Tibial nerve (tissue), 4 donors: ENCODE data around the gene NPC1L1.
"Not testable (repeated sequence)": the region's sequence is repeated elsewhere in the genome, so short reads cannot be mapped to it uniquely, and the experiment has no call there.

Experiments
- EP300 ChIP-seq, 2 donors: sonication (generic); formaldehyde crosslinking; IDR thresholded peaks; one replicate each; pipeline ENCODE4 v1.6.1; 2017; ENCODE audit warnings: antibody characterized with exemption in 2 of 2, mild to moderate bottlenecking in 1 of 2
- POLR2A ChIP-seq, 2 donors: fragments of 450-650 bp; IDR thresholded peaks; one replicate each; pipeline ENCODE4 v1.6.1; 2017; ENCODE audit warnings: antibody characterized with exemption in 2 of 2, mild to moderate bottlenecking in 2 of 2, moderate library complexity in 2 of 2
- TF ChIP-seq, protein P1 (sequence below), 5 experiments: fragments of 200-600 bp in 3 of 5; fragments of 450-650 bp in 2 of 5; sonication (generic) in 3 of 5; IDR thresholded peaks; one replicate each; pipeline ENCODE4 v1.5.1; 2016 to 2019; ENCODE audit warnings: antibody characterized with exemption in 5 of 5, mild to moderate bottlenecking in 3 of 5, moderate library complexity in 2 of 5

DNA sequence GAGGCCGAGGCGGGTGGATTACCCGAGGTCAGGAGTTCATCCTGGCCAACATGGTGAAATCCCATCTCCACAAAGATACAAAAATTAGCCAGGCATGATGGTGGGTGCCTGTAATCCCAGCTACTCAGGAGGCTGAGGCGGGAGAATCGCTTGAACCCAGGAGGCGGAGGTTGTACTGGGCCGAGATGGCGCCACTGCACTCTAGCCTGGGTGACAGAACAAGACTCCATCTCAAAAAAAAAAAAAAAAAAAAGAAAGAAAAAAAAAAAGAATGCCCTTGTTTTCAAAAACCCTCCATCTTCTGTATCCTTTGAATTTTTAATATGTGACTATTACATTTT is 21.5 kb upstream of the NPC1L1 start:
- TF ChIP-seq, protein P1, sequence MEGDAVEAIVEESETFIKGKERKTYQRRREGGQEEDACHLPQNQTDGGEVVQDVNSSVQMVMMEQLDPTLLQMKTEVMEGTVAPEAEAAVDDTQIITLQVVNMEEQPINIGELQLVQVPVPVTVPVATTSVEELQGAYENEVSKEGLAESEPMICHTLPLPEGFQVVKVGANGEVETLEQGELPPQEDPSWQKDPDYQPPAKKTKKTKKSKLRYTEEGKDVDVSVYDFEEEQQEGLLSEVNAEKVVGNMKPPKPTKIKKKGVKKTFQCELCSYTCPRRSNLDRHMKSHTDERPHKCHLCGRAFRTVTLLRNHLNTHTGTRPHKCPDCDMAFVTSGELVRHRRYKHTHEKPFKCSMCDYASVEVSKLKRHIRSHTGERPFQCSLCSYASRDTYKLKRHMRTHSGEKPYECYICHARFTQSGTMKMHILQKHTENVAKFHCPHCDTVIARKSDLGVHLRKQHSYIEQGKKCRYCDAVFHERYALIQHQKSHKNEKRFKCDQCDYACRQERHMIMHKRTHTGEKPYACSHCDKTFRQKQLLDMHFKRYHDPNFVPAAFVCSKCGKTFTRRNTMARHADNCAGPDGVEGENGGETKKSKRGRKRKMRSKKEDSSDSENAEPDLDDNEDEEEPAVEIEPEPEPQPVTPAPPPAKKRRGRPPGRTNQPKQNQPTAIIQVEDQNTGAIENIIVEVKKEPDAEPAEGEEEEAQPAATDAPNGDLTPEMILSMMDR (IDR thresholded peaks at IDR 0.05) = not testable (repeated sequence)
- TF ChIP-seq POLR2A, EP300 (IDR thresholded peaks at IDR 0.05): not testable (repeated sequence)
